Measurements from ENCODE around the gene VPREB3.

VPREB3 gene

DNA sequence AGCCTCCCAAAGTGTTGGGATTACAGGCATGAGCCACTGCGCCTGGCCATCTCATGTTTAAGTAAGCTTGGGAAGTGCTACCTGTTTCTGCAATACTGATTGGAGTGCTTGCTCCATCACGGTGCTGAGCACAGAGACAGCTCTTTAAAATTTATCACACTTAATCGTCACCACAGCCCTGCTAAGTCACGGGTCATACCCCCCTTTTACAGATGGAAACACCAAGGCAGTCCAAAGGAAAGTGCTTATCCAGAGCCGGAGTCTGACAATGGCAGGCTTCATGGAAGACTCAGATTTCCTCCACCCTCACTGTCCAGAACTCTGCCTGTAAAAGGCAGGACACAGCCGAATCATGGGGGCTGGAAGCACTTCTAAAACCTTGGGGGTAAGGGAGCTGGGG lies 5.8 kb upstream of the VPREB3 start:
- DNase-seq (ENCODE audit: insufficient read length, low spot score) = no peak
- no peak for FAIRE-seq
- TF ChIP-seq SPI1 (IDR thresholded peaks at IDR 0.05; ENCODE audit: low read depth, low read length) (no peak), POLR2AphosphoS5 (IDR thresholded peaks at IDR 0.05; ENCODE audit: low read depth, low read length) (no peak), PAX5 (IDR thresholded peaks at IDR 0.05; ENCODE audit: insufficient read depth, low read length, severe bottlenecking) (no peak), POLR2A (IDR thresholded peaks at IDR 0.05; ENCODE audit: low read depth, low read length) (no peak), TAF1 (IDR thresholded peaks at IDR 0.05; ENCODE audit: low read depth, low read length) (no peak), POU2F2 (IDR thresholded peaks at IDR 0.05; ENCODE audit: low read depth, low read length) (no peak)

GRCh38 chr22:23759566-23759965 lies 5.3 kb upstream of the VPREB3 start:
- no peak for FAIRE-seq
- no peak for DNase-seq (ENCODE audit: insufficient read length, low spot score)
- TF ChIP-seq POLR2AphosphoS5 (IDR thresholded peaks at IDR 0.05; ENCODE audit: low read depth, low read length) (no peak), POLR2A (IDR thresholded peaks at IDR 0.05; ENCODE audit: low read depth, low read length) (no peak), TAF1 (IDR thresholded peaks at IDR 0.05; ENCODE audit: low read depth, low read length) (no peak), SPI1 (IDR thresholded peaks at IDR 0.05; ENCODE audit: low read depth, low read length) (no peak), PAX5 (IDR thresholded peaks at IDR 0.05; ENCODE audit: insufficient read depth, low read length, severe bottlenecking) (no peak), POU2F2 (IDR thresholded peaks at IDR 0.05; ENCODE audit: low read depth, low read length) (no peak)

GRCh38 chr22:23756891-23757290 lies 2.7 kb upstream of the VPREB3 start:
- FAIRE-seq = no peak
- TF ChIP-seq POLR2AphosphoS5 (IDR thresholded peaks at IDR 0.05; ENCODE audit: low read depth, low read length) (no peak), SPI1 (IDR thresholded peaks at IDR 0.05; ENCODE audit: low read depth, low read length) (no peak)

DNA sequence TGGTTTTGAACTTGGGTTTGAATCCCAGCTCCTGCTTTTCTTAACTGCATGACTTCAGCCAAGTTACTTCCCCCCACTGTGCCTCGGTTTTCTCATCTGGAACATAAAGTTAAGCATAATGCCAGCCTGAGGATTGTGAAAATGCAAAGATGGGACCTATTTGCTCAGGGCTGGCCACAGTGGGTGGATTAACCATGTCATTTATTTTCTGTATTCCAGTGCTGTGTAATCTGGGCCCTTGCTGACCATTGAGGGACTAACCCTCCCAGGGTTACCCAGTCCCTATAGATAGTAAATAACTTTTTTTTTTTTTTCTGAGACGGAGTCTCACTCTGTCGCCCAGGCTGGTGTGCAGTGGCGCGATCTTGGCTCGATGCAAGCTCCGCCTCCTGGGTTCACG lies 1.5 kb upstream of the VPREB3 start:
- TF ChIP-seq POU2F2 (IDR thresholded peaks at IDR 0.05; ENCODE audit: low read depth, low read length) (no peak), POLR2AphosphoS5 (IDR thresholded peaks at IDR 0.05; ENCODE audit: low read depth, low read length) (no peak), POLR2A (IDR thresholded peaks at IDR 0.05; ENCODE audit: low read depth, low read length) (no peak), SPI1 (IDR thresholded peaks at IDR 0.05; ENCODE audit: low read depth, low read length) (no peak), PAX5 (IDR thresholded peaks at IDR 0.05; ENCODE audit: insufficient read depth, low read length, severe bottlenecking) (no peak), TAF1 (IDR thresholded peaks at IDR 0.05; ENCODE audit: low read depth, low read length) (no peak)
- DNase-seq (ENCODE audit: insufficient read length, low spot score) (no peak), FAIRE-seq (no peak)

More at GRCh38 chr22:23756891-23757290, 2.7 kb upstream of the VPREB3 start:
- no peak for DNase-seq (ENCODE audit: insufficient read length, low spot score)

GRCh38 chr22:23754980-23755636 lies 883 bp upstream of the VPREB3 start:
- no peak for TF ChIP-seq SPI1 (IDR thresholded peaks at IDR 0.05; ENCODE audit: low read depth, low read length)
- no peak for TF ChIP-seq PAX5 (IDR thresholded peaks at IDR 0.05; ENCODE audit: insufficient read depth, low read length, severe bottlenecking)
- TF ChIP-seq POLR2AphosphoS5 (IDR thresholded peaks at IDR 0.05; ENCODE audit: low read depth, low read length) = no peak
- no peak for TF ChIP-seq TAF1 (IDR thresholded peaks at IDR 0.05; ENCODE audit: low read depth, low read length)
- TF ChIP-seq POLR2A (IDR thresholded peaks at IDR 0.05; ENCODE audit: low read depth, low read length) = no peak
- no peak for TF ChIP-seq POU2F2 (IDR thresholded peaks at IDR 0.05; ENCODE audit: low read depth, low read length)
- no peak for DNase-seq (ENCODE audit: insufficient read length, low spot score)
- peak; percentile 79 for FAIRE-seq

- DNase-seq (ENCODE audit: insufficient read length, low spot score) = no peak
- no peak for FAIRE-seq
- TF ChIP-seq POLR2A (IDR thresholded peaks at IDR 0.05; ENCODE audit: low read depth, low read length) = no peak
- no peak for TF ChIP-seq POU2F2 (IDR thresholded peaks at IDR 0.05; ENCODE audit: low read depth, low read length)
- TF ChIP-seq SPI1 (IDR thresholded peaks at IDR 0.05; ENCODE audit: low read depth, low read length) = no peak
- TF ChIP-seq POLR2AphosphoS5 (IDR thresholded peaks at IDR 0.05; ENCODE audit: low read depth, low read length) = no peak
- no peak for TF ChIP-seq TAF1 (IDR thresholded peaks at IDR 0.05; ENCODE audit: low read depth, low read length)
- no peak for TF ChIP-seq PAX5 (IDR thresholded peaks at IDR 0.05; ENCODE audit: insufficient read depth, low read length, severe bottlenecking)
These were observed 840 bp downstream of the VPREB3 start for GRCh38 chr22:23753385-23753784.

DNA sequence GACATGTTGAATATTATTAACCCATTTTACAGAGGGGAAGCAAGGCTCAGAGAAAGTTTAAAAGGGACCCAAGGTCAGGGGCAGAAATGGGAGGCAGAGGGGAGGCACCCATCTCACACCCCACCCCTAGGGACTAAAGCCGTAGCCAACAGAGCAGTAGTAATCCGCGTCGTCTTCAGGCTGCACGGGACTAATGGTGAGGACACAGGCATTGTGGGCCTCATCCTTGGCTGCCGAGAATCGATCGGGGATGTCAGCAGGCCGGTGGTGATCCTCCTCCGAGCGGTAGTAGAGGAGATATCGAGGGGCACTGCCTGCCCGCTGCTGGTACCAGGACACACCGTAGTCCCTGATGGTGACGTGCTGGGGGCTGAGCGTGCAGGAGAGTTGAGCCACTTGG lies 1.5 kb downstream of the VPREB3 start:
- FAIRE-seq (no peak), DNase-seq (ENCODE audit: insufficient read length, low spot score) (no peak)
- TF ChIP-seq SPI1 (IDR thresholded peaks at IDR 0.05; ENCODE audit: low read depth, low read length) = no peak
- TF ChIP-seq PAX5 (IDR thresholded peaks at IDR 0.05; ENCODE audit: insufficient read depth, low read length, severe bottlenecking) = no peak
- TF ChIP-seq POU2F2 (IDR thresholded peaks at IDR 0.05; ENCODE audit: low read depth, low read length) = no peak
- TF ChIP-seq POLR2AphosphoS5 (IDR thresholded peaks at IDR 0.05; ENCODE audit: low read depth, low read length) = no peak
- no peak for TF ChIP-seq POLR2A (IDR thresholded peaks at IDR 0.05; ENCODE audit: low read depth, low read length)
- no peak for TF ChIP-seq TAF1 (IDR thresholded peaks at IDR 0.05; ENCODE audit: low read depth, low read length)

- FAIRE-seq = peak; percentile 88
- TF ChIP-seq SPI1 (IDR thresholded peaks at IDR 0.05; ENCODE audit: low read depth, low read length) = peak; percentile 69; the same call in 1 of the 2 replicates
- TF ChIP-seq POU2F2 (IDR thresholded peaks at IDR 0.05; ENCODE audit: low read depth, low read length) = no peak
- TF ChIP-seq PAX5 (IDR thresholded peaks at IDR 0.05; ENCODE audit: insufficient read depth, low read length, severe bottlenecking) = peak; percentile 15
- no peak for DNase-seq (ENCODE audit: insufficient read length, low spot score)
These were observed 2.0 kb downstream of the VPREB3 start for GRCh38 chr22:23752090-23752691.

GRCh38 chr22:23751441-23751996 lies 2.7 kb downstream of the VPREB3 start:
- no peak for DNase-seq (ENCODE audit: insufficient read length, low spot score)
- TF ChIP-seq POU2F2 (IDR thresholded peaks at IDR 0.05; ENCODE audit: low read depth, low read length) (no peak), POLR2AphosphoS5 (IDR thresholded peaks at IDR 0.05; ENCODE audit: low read depth, low read length) (0 out of 2 replicates have a peak, but pooled peaks have one; percentile 4), PAX5 (IDR thresholded peaks at IDR 0.05; ENCODE audit: insufficient read depth, low read length, severe bottlenecking) (no peak), TAF1 (IDR thresholded peaks at IDR 0.05; ENCODE audit: low read depth, low read length) (no peak; the same call in none of the 2 replicates), POLR2A (IDR thresholded peaks at IDR 0.05; ENCODE audit: low read depth, low read length) (no peak)
- peak; percentile 43 for FAIRE-seq

Data from GM12891 (cell line).